GM12873 (cell line): ENCODE data around the gene SFRP5.

Source experiments
- TF ChIP-seq, protein P1 (sequence below): IDR thresholded peaks from 2 replicates; pipeline ENCODE4 v1.5.1; 2012; ENCODE audit warnings: low read depth, mild to moderate bottlenecking, moderate library complexity, low read length, control low read depth; ENCODE audit not compliant: insufficient read depth; ENCODE audit errors: missing control alignments

SFRP5 gene

DNA sequence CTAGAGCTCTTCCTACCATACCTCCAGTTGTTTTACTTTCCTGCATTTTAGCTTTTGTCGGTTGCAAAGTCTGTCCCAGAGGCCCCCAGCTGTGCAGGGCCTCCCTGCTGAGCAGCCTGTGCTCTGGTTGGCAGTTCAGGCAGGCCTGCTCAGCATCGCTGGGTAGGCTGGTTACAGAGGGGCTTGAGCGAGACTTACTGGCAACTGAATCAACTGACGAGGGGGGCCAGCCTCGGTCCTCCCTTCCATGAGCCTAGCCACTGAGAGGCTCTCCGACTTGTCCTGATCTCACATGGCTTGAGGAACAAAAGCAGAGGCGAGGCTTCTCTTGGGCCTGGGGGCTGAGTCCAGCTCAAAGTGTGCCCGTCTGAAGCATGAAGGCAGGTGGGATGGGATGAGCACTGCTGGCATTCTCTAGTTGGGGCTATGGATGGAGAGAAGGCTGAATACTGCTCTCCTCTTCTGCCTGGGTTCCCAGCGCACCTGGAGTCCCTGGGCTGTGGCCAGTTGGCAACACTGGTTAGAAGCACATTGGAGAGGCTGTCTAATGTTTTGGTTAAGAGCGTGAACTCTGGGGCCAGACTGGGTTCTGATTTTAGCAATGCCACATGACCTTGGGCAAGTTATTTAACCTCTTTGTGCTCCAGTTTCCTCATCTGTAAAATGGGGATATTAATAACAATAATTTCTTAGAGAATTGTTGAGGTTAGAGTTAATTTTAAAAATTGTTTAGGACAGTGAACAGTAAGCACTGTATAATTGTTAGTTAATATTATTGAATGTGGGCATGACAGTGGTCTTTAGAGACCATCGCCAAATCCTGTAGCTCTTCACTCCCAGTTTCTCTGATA, 6.9 kb upstream of the SFRP5 start:
- TF ChIP-seq, protein P1, sequence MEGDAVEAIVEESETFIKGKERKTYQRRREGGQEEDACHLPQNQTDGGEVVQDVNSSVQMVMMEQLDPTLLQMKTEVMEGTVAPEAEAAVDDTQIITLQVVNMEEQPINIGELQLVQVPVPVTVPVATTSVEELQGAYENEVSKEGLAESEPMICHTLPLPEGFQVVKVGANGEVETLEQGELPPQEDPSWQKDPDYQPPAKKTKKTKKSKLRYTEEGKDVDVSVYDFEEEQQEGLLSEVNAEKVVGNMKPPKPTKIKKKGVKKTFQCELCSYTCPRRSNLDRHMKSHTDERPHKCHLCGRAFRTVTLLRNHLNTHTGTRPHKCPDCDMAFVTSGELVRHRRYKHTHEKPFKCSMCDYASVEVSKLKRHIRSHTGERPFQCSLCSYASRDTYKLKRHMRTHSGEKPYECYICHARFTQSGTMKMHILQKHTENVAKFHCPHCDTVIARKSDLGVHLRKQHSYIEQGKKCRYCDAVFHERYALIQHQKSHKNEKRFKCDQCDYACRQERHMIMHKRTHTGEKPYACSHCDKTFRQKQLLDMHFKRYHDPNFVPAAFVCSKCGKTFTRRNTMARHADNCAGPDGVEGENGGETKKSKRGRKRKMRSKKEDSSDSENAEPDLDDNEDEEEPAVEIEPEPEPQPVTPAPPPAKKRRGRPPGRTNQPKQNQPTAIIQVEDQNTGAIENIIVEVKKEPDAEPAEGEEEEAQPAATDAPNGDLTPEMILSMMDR = no peak

DNA sequence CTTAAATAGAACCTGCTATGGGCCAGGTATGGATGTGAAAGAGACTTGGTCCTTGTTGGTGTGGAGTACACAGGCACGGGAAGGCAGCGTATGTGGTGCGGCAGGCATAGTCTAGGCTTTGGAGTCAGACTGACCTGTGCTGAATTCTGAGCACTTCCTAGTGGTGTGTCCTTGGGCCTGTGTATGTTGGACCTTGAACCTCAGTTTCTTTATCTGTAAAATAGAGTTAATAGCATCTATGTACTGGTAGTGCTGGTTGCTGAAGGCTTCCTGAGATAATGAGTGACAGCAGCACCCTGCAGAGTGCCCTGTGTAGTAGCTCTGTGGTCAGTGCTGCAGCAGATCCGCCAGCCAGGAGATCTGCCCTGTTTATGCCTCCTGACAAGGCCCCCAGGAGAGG, 5.3 kb upstream of the SFRP5 start:
- TF ChIP-seq, protein P1 = no peak

DNA sequence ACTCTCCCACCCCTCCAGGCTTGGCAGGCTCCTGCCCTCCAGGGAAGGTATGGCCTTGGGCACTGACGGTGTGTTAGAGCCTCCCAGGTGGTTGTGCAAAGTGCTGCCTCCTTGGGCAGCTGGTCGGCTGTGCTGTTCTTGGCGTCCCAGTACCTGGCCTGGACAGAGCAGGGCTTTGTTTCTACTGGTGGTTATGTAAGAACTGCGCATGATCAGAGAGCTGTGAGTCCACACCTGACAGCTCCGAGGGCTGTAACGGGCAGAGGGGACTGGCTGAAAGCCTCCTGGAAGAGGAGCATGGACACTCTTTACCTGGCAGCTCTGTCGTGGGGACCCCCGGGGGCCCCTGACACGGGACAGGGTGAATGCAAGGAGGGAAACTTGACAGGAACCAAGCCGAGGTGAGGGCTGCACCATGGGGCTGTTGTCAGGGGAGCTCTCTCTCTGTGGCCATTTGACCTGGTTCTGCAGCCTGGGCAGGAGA, 3.1 kb upstream of the SFRP5 start:
- TF ChIP-seq, protein P1 = no peak

DNA sequence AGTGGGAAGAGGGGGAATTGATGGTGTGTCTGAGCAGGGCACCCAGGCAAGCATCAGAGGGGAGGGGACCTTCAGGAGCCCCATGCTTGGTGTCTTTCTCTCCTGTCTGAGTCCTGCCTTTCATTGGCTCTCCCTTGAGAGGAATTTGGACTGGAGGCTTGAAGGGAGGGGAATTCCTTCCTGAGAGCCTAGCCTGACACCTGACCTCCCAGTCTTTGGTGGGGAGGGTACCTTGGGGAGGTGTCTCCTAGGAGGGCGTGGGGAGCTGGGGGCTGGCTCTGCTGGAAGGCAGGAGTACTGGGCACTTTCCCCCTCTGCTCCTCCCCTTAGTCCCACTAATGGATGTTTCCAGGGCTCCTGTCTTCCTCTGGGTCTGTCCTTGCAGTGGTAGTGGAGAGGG, 1.3 kb upstream of the SFRP5 start:
- TF ChIP-seq, protein P1 = no peak

DNA sequence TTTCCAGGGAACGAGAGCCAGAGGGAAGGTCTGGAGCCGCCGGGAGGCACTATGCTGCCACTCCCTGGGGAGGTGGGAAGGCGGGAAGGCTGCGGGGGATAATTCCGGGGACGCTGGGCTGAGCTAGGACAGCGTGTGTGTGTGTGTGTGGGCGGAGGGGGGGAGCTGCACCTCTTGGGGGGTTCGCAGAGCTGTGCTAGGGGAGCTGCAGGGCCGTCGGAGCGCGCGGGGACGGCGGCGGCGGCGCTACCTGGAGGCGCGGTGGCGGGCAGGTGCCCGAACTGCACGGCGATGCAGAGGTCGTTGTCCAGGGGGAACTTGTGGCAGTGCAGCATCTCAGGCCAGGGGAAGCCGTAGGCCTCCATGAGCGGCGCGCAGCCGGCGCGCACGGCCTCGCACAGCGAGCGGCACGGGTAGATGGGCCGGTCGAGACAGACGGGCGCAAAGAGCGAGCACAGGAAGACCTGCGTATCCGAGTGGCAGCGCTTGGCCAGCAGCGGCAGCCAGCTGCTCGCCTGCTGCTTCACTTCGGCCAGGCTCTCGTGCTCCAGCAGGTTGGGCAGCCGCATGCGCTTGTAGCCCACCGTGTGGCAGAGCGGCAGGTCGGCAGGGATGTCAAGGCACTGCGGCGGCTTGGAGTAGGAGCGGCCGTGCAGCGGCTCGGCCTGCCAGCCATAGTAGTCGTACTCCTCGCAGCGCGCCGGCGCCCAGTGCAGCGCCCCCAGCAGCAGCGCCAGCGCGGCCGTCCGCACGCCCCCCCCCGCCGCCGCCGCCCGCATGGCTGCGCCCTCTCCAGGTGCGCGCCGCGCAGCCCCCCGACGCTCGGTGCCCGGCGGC, 526 bp downstream of the SFRP5 start:
- TF ChIP-seq, protein P1 = no peak

DNA sequence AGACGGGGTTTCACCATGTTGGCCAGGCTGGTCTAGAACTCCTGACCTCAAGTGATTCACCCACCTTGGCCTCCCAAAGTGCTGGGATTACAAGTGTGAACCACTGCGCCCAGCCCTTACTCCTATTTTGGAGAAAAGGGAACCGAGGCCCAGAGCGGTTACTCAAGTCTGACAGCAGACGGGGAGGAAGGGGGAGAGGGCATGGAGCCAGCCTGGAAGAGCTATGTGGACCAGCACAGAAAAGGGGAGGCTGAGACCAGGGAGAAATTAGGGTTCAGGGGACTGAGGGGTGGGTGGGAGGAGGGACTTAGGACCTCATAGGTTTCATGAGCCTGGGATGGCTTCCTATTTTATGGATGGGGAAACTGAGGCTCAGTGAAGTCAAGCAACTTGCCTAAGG, 1.5 kb downstream of the SFRP5 start:
- TF ChIP-seq, protein P1 = no peak
